A204.1 (cell line): ENCODE measurements around the gene NEK8.
"Not testable (repeated sequence)": the region's sequence is repeated elsewhere in the genome, so short reads cannot be mapped to it uniquely, and the experiment has no call there.

ENCODE experiments used
- FAIRE-seq: peaks from 2 replicates; lab custom pipeline; 2012; peaks lifted over from hg19 to GRCh38; lab: Jason Lieb, UNC

The NEK8 gene

GRCh38 chr17:28725660-28726225, 2.8 kb upstream of the NEK8 start:
- FAIRE-seq = no peak

GRCh38 chr17:28726226-28726626, 2.4 kb upstream of the NEK8 start, which contains the start of gene TLCD1:
TLCD1 (minus strand) TSS chr17:28726233; CDS start chr17:28726097, 136 bp downstream.
- FAIRE-seq = no peak

GRCh38 chr17:28726627-28727491, 1.7 kb upstream of the NEK8 start:
- no peak for FAIRE-seq

- no peak for FAIRE-seq
Observed at GRCh38 chr17:28729950-28730330, 1.4 kb downstream of the NEK8 start.

GRCh38 chr17:28733346-28733745, 4.8 kb downstream of the NEK8 start:
- FAIRE-seq = no peak

GRCh38 chr17:28734712-28735241, 6.2 kb downstream of the NEK8 start:
- no peak for FAIRE-seq

GRCh38 chr17:28735242-28735722, 6.7 kb downstream of the NEK8 start:
- no peak for FAIRE-seq

- FAIRE-seq = not testable (repeated sequence)
Observed at GRCh38 chr17:28735913-28736769, 7.6 kb downstream of the NEK8 start.

- no peak for FAIRE-seq
Observed at GRCh38 chr17:28737316-28737715, 8.7 kb downstream of the NEK8 start.

GRCh38 chr17:28737770-28738679, 9.4 kb downstream of the NEK8 start:
- no peak for FAIRE-seq

GRCh38 chr17:28738680-28739384, 10.2 kb downstream of the NEK8 start:
- FAIRE-seq = no peak

- FAIRE-seq = no peak
Observed at GRCh38 chr17:28740406-28741357, 12.1 kb downstream of the NEK8 start.

- no peak for FAIRE-seq
Observed at GRCh38 chr17:28741358-28742349, 13.1 kb downstream of the NEK8 start.

- FAIRE-seq = no peak
Observed at GRCh38 chr17:28743243-28744103, 14.9 kb downstream of the NEK8 start, which contains the start of gene TRAF4. TRAF4 (plus strand) TSS chr17:28744011; CDS start chr17:28744113, 102 bp downstream.

GRCh38 chr17:28744104-28744971, 15.8 kb downstream of the NEK8 start:
- no peak for FAIRE-seq
